OCI-LY7 (cell line): Measurements from ENCODE around the gene IFFO2. TPM values are rescaled to one million over a fixed set of nuclear protein-coding genes. Genes with fewer than 3 reads are reported as not detected.

ENCODE experiments used
- BruUV-seq: library from RNA; stranded (reverse); fragments of 400-500 nt; replicated peaks from 2 replicates; lab custom pipeline; 2021; lab: Mats Ljungman, UMichigan
- CTCF ChIA-PET: fragments of 300-600 bp; sonication (Branson Sonifier 250); formaldehyde crosslinking; loops from one replicate; lab custom pipeline; 2022; ENCODE audit warnings: antibody characterized with exemption; ENCODE audit not compliant: unreplicated experiment; lab: Charles Lee
- POLR2A ChIA-PET: fragments of 300-600 bp; sonication (Branson Sonifier 250); formaldehyde crosslinking; loops from one replicate; lab custom pipeline; 2022; ENCODE audit warnings: antibody characterized with exemption; lab: Charles Lee
- DNase-seq: peaks from one replicate; pipeline ENCODE4 v3.0.0-alpha.2; 2015; ENCODE audit warnings: low spot score
- H2AFZ ChIP-seq: fragments of 200-600 bp; sonication (generic), shearing (Covaris generic); 2 replicates; pipeline ENCODE4 v1.6.1; 2014; ENCODE audit warnings: mild to moderate bottlenecking, antibody characterized with exemption, low read length, moderate library complexity
- H3K27ac ChIP-seq: fragments of 200-600 bp; sonication (generic); 2 replicates; pipeline ENCODE4 v1.5.1; 2014; ENCODE audit warnings: mixed run types, low read depth, mild to moderate bottlenecking, moderate library complexity, low read length, inconsistent platforms; ENCODE audit not compliant: poor library complexity, severe bottlenecking
- H3K36me3 ChIP-seq: fragments of 200-600 bp; sonication (generic); 2 replicates; pipeline ENCODE4 v1.6.1; 2014; ENCODE audit warnings: mild to moderate bottlenecking, antibody characterized with exemption, low read length, moderate library complexity, mixed read lengths; ENCODE audit not compliant: insufficient read depth
- H3K4me1 ChIP-seq: fragments of 200-600 bp; sonication (generic); 2 replicates; pipeline ENCODE4 v1.5.1; 2014; ENCODE audit warnings: mild to moderate bottlenecking, low read length; ENCODE audit not compliant: insufficient read depth, poor library complexity, severe bottlenecking
- H3K4me2 ChIP-seq: fragments of 200-600 bp; sonication (generic); 2 replicates; pipeline ENCODE4 v1.6.1; 2014; ENCODE audit warnings: mild to moderate bottlenecking, low read length
- H3K4me3 ChIP-seq: fragments of 200-600 bp; sonication (generic); 2 replicates; pipeline ENCODE4 v1.5.1; 2014; ENCODE audit warnings: mild to moderate bottlenecking, low read depth, low read length; ENCODE audit not compliant: poor library complexity, severe bottlenecking
- H3K79me2 ChIP-seq: fragments of 200-600 bp; sonication (generic); 2 replicates; pipeline ENCODE4 v1.6.1; 2016; ENCODE audit warnings: low read depth, mild to moderate bottlenecking, low read length, moderate library complexity, mixed read lengths; ENCODE audit not compliant: insufficient read depth
- H3K9me2 ChIP-seq: fragments of 200-600 bp; sonication (generic); 2 replicates; pipeline ENCODE4 v1.6.1; 2016; ENCODE audit warnings: mild to moderate bottlenecking, low read length, mixed read lengths; ENCODE audit not compliant: insufficient read depth
- H3K9me3 ChIP-seq: fragments of 200-600 bp; sonication (generic); 2 replicates; pipeline ENCODE4 v1.6.1; 2014; ENCODE audit warnings: mild to moderate bottlenecking, mixed run types, low read length, mixed read lengths
- H4K20me1 ChIP-seq: fragments of 200-600 bp; sonication (generic); 2 replicates; pipeline ENCODE4 v1.6.1; 2014; ENCODE audit warnings: mild to moderate bottlenecking, antibody characterized with exemption, low read length, moderate library complexity, mixed read lengths; ENCODE audit not compliant: insufficient read depth
- CTCF ChIP-seq: fragments of 200-600 bp; sonication (generic); conservative IDR thresholded peaks from 2 replicates; pipeline ENCODE4 v1.5.1; 2014; ENCODE audit warnings: mild to moderate bottlenecking, antibody characterized with exemption, low read length, moderate library complexity, mixed read lengths
- EZH2phosphoT487 ChIP-seq: fragments of 200-600 bp; sonication (generic); IDR thresholded peaks from 2 replicates; pipeline ENCODE4 v1.6.1; 2018; ENCODE audit warnings: low read depth, borderline replicate concordance, mild to moderate bottlenecking, mixed run types, antibody characterized with exemption, low read length, moderate library complexity, mixed read lengths
- intact Hi-C: fragments of 100-400 bp; cut with micrococcal nuclease; formaldehyde crosslinking; loops from one replicate; pipeline ENCODE4 v1.10.0; 2022; ENCODE audit not compliant: unreplicated experiment
- total RNA-seq, 2 experiments: library from RNA; depleted of rRNA in 1 of 2; stranded (reverse); fragments of >200 nt in 1 of 2; shearing (Covaris generic) in 1 of 2; gene quantifications; 2 replicates each; pipeline ENCODE4 v1.2.3, GENCODE V29; 2014 to 2022

Gene IFFO2
- total RNA-seq, 2 experiments from 2014 or later: 0.06 to 0.44 TPM

GRCh38 chr1:18998016-18998724 is 41.7 kb upstream of the IFFO2 start:
- no peaks in the 10 kb centered on the region for H3K9me3 ChIP-seq
- no peaks in the 10 kb centered on the region for H3K79me2 ChIP-seq
- intact Hi-C loops: no loop called here
- no peaks in the 10 kb centered on the region for H3K9me2 ChIP-seq
- no peak overlapping the region for H3K4me2 ChIP-seq
- BruUV-seq: no TSS peak
- ChIA-PET CTCF (no interaction called here), POLR2A (no interaction called here)
- H3K4me1 ChIP-seq: no peaks in the 10 kb centered on the region
- no peaks in the 10 kb centered on the region for H3K36me3 ChIP-seq
- no peak for DNase-seq
- no peaks in the 10 kb centered on the region for H4K20me1 ChIP-seq
- TF ChIP-seq EZH2phosphoT487 (no peak), CTCF (no peak)
- H2AFZ ChIP-seq: no peak overlapping the region
- H3K27ac ChIP-seq: no peak overlapping the region
- H3K4me3 ChIP-seq: no peak overlapping the region

- no peaks in the 10 kb centered on the region for H3K9me2 ChIP-seq
- H4K20me1 ChIP-seq: no peaks in the 10 kb centered on the region
- BruUV-seq: no TSS peak
- no peak overlapping the region for H3K27ac ChIP-seq
- no peaks in the 10 kb centered on the region for H3K36me3 ChIP-seq
- DNase-seq: no peak
- ChIA-PET CTCF (no interaction called here), POLR2A (no interaction called here)
- no peak overlapping the region for H2AFZ ChIP-seq
- TF ChIP-seq CTCF: no peak
- TF ChIP-seq EZH2phosphoT487: no peak
- intact Hi-C loops: no loop called here
- H3K4me2 ChIP-seq: no peak overlapping the region
- H3K4me3 ChIP-seq: no peak overlapping the region
- H3K9me3 ChIP-seq: no peaks in the 10 kb centered on the region
- no peaks in the 10 kb centered on the region for H3K79me2 ChIP-seq
- no peaks in the 10 kb centered on the region for H3K4me1 ChIP-seq
Observed at GRCh38 chr1:18997508-18997907, 41.0 kb upstream of the IFFO2 start.

GRCh38 chr1:18996548-18997177 is 40.2 kb upstream of the IFFO2 start:
- ChIA-PET POLR2A (no interaction called here), CTCF (no interaction called here)

More at GRCh38 chr1:18996548-18997177, 40.2 kb upstream of the IFFO2 start:
- H3K9me2 ChIP-seq: no peaks in the 10 kb centered on the region
- H3K36me3 ChIP-seq: no peaks in the 10 kb centered on the region
- H3K4me2 ChIP-seq: no peak overlapping the region
- no peak for TF ChIP-seq CTCF
- TF ChIP-seq EZH2phosphoT487: no peak
- no peaks in the 10 kb centered on the region for H3K9me3 ChIP-seq
- no TSS peak for BruUV-seq
- no peak overlapping the region for H3K4me3 ChIP-seq
- no peaks in the 10 kb centered on the region for H4K20me1 ChIP-seq
- intact Hi-C loops: no loop called here
- no peak overlapping the region for H3K27ac ChIP-seq
- no peak overlapping the region for H2AFZ ChIP-seq
- no peaks in the 10 kb centered on the region for H3K79me2 ChIP-seq
- no peak for DNase-seq
- no peaks in the 10 kb centered on the region for H3K4me1 ChIP-seq
